Measurements from ENCODE around the gene METAP1D. TPM values are rescaled to one million over a fixed set of nuclear protein-coding genes. Genes with fewer than 3 reads are reported as not detected.
A peak's percentile ranks its signal among the peaks of the same experiment; 100 is the strongest.

The METAP1D gene
- total and polyA plus RNA-seq, 2 of the 4 experiments (the other 2 are of a cell fraction), result 3.4 to 5.5 TPM

- ChIA-PET POLR2A (ENCODE audit: unreplicated experiment) (interaction anchor here (0.5 kb wide), 1 partner anchor 324 kb away, joined by 3 read pairs; no protein-coding TSS in a partner anchor), CTCF (interaction anchor here (0.8 to 1.1 kb wide), 2 partner anchors 14 to 34 kb away, joined by 3 to 4 read pairs; no protein-coding TSS in a partner anchor)
- H3K27me3 ChIP-seq (ENCODE audit: control insufficient read depth, insufficient read depth, low read length), result no peaks in the 10 kb centered on the region
- peak overlapping the region; percentile 6; the same call in 1 of the 2 replicates for H3K4me2 ChIP-seq (ENCODE audit: low read depth, low read length)
- H3K14ac ChIP-seq (replicated peaks; ENCODE audit: low read depth, low read length), result no peak overlapping the region; the same call in 1 of the 2 replicates
- intact Hi-C loops (cut with micrococcal nuclease) (no loop called here), in situ Hi-C loops (cut with MboI; ENCODE audit: low sequenced_read_pairs) (no loop called here), dilution Hi-C loops (cut with HindIII; ENCODE audit: low sequenced_read_pairs, unreplicated experiment) (no loop called here)
- H2BK15ac ChIP-seq (ENCODE audit: low read depth, low read length), result no peak overlapping the region
- no peak overlapping the region for H3K23ac ChIP-seq (ENCODE audit: low read depth, low read length)
- H3K4me1 ChIP-seq (ENCODE audit: control insufficient read depth, insufficient read depth, low read length), result peaks cover 5% of the 10 kb centered on the region
- H3K4ac ChIP-seq (ENCODE audit: low read depth, low read length), result no peak overlapping the region
- H2BK20ac ChIP-seq (ENCODE audit: low read depth, low read length), result no peak overlapping the region
- H2AK9ac ChIP-seq (replicated peaks; ENCODE audit: low read depth, low read length, poor library complexity), result no peak overlapping the region
- no peak overlapping the region for H4K91ac ChIP-seq (ENCODE audit: insufficient read depth, low read depth, low read length)
- H2BK5ac ChIP-seq (ENCODE audit: low read depth, low read length, poor library complexity, severe bottlenecking), result no peak overlapping the region
- H3K27ac ChIP-seq (ENCODE audit: insufficient read depth, low read length), result no peak overlapping the region
- ATAC-seq (ENCODE audit: low read depth), result peak; percentile 73
- no peak overlapping the region for H3K18ac ChIP-seq (ENCODE audit: low read depth, low read length)
- H4K5ac ChIP-seq (ENCODE audit: low read depth, low read length), result no peak overlapping the region
- no peak overlapping the region for H3K4me3 ChIP-seq (ENCODE audit: insufficient read depth, low read depth, low read length)
- H3K9me1 ChIP-seq (ENCODE audit: insufficient read depth, low read length), result 0 out of 2 replicates have a peak, but pooled peaks cover 7% of the 10 kb centered on the region
- no peaks in the 10 kb centered on the region for H3K79me1 ChIP-seq (ENCODE audit: low read depth in 1 of 2, low read length in 2 of 2)
- no peak overlapping the region for H3K9ac ChIP-seq (ENCODE audit: low read depth, low read length)
- no peak overlapping the region for H2AFZ ChIP-seq (replicated peaks; ENCODE audit: low read length, poor library complexity)
- WGBS, 2 experiments (ENCODE audit: extremely low coverage in 2 of 2, insufficient read length in 1 of 2), result 11% methylated on average over 1 of the region's 4 CpGs; no CpG with 5 or more reads in 1 of the 2 experiments
- no peaks in the 10 kb centered on the region for H4K20me1 ChIP-seq (ENCODE audit: insufficient read depth, low read length)
- TF ChIP-seq CTCF (conservative IDR thresholded peaks at IDR 0.05; ENCODE audit: low read depth, low read length) (no peak), RAD21 (IDR thresholded peaks at IDR 0.05; ENCODE audit: low read length) (no peak), POLR2A (IDR thresholded peaks at IDR 0.05; ENCODE audit: low read depth, low read length) (no peak), MAZ (IDR thresholded peaks at IDR 0.05; ENCODE audit: borderline replicate concordance, low read depth, low read length) (no peak), CEBPB (IDR thresholded peaks at IDR 0.05; ENCODE audit: low read depth, low read length) (no peak), BHLHE40 (IDR thresholded peaks at IDR 0.05; ENCODE audit: low read depth, low read length) (no peak), USF2 (IDR thresholded peaks at IDR 0.05; ENCODE audit: low read depth, low read length) (no peak)
- DNase-seq, result peak; percentile 35
- no peak overlapping the region for H3K56ac ChIP-seq (ENCODE audit: extremely low read depth, insufficient read depth, low read length)
- no peak overlapping the region for H2BK120ac ChIP-seq (ENCODE audit: low read depth, low read length)
- no peaks in the 10 kb centered on the region for H3K36me3 ChIP-seq (ENCODE audit: control insufficient read depth, insufficient read depth, low read length)
- peak overlapping the region in 1 of 2 experiments; percentile 38; a peak in 1 of 4 replicates for H4K8ac ChIP-seq (ENCODE audit: low read depth in 2 of 2, low read length in 2 of 2)
- no TSS peak for BruUV-seq (replicated peaks)
- H2AK5ac ChIP-seq (ENCODE audit: low read depth, low read length), result no peak overlapping the region
- H3K9me3 ChIP-seq (ENCODE audit: control insufficient read depth, insufficient read depth, low read length), result no peaks in the 10 kb centered on the region
These were observed 52.5 kb downstream of the METAP1D start for GRCh38 chr2:172052000-172052983.
